ENCODE measurements around the gene PTPRD. TPM values are rescaled to one million over a fixed set of nuclear protein-coding genes. Genes with fewer than 3 reads are reported as not detected.

Gene PTPRD
- total RNA-seq, 1 donor from 2014 or later: 5.7 TPM

DNA sequence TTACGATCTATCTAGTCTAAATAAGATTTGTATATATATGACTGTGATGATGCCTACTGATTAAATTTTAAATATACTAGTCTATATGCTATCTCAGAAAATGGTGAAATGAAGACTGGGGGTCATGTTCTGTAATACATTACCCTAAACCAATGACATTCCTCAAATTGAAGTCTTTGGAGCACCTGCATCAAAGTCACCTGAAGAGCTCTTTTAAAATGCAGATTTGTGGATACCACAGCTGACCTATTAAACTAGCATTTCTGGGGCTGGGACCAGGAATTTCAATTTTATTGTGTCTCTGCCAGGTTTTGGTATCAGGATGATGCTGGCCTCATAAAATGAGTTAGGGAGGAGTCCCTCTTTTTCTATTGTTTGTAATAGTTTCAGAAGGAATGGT lies 2181.3 kb downstream of the PTPRD start:
- DNase-seq (ENCODE audit: low spot score): no peak
- Mint-ChIP-seq H3K4me3 (ENCODE audit: unreplicated experiment) (no peak overlapping the region), H3K4me1 (ENCODE audit: low read depth) (peaks cover 3% of the 10 kb centered on the region), H3K27ac (ENCODE audit: unreplicated experiment) (no peak overlapping the region), H3K36me3 (ENCODE audit: low read depth) (no peaks in the 10 kb centered on the region), H3K27me3 (ENCODE audit: low read depth) (no peaks in the 10 kb centered on the region), H3K9me3 (ENCODE audit: low read depth) (no peaks in the 10 kb centered on the region)
- TF ChIP-seq, protein P1, sequence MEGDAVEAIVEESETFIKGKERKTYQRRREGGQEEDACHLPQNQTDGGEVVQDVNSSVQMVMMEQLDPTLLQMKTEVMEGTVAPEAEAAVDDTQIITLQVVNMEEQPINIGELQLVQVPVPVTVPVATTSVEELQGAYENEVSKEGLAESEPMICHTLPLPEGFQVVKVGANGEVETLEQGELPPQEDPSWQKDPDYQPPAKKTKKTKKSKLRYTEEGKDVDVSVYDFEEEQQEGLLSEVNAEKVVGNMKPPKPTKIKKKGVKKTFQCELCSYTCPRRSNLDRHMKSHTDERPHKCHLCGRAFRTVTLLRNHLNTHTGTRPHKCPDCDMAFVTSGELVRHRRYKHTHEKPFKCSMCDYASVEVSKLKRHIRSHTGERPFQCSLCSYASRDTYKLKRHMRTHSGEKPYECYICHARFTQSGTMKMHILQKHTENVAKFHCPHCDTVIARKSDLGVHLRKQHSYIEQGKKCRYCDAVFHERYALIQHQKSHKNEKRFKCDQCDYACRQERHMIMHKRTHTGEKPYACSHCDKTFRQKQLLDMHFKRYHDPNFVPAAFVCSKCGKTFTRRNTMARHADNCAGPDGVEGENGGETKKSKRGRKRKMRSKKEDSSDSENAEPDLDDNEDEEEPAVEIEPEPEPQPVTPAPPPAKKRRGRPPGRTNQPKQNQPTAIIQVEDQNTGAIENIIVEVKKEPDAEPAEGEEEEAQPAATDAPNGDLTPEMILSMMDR (IDR thresholded peaks at IDR 0.05): no peak

DNA sequence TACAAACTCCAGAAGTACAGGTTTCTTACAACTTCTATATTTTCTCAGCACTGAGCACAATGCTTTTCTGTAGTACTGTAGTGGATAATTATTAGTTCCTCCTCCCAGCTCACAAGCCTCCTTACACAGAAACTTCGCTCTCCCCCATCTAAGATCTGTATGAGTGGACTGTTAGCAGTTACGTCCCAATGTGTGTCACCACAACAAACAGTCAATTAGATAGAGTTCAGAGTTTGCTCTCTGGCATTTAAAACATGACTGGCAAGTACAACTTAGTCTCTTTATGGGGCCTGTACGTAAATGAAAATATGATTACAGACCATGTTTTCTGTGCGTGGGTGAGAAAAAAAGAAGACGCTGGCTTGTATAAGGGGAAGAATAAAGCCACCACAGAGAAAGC lies 2181.9 kb downstream of the PTPRD start:
- no peaks in the 10 kb centered on the region for H3K27me3 Mint-ChIP-seq (ENCODE audit: low read depth)
- H3K36me3 Mint-ChIP-seq (ENCODE audit: low read depth): no peaks in the 10 kb centered on the region
- no peak overlapping the region for H3K27ac Mint-ChIP-seq (ENCODE audit: unreplicated experiment)
- no peak overlapping the region for H3K4me3 Mint-ChIP-seq (ENCODE audit: unreplicated experiment)
- H3K4me1 Mint-ChIP-seq (ENCODE audit: low read depth): peaks cover 3% of the 10 kb centered on the region
- no peak for DNase-seq (ENCODE audit: low spot score)
- H3K9me3 Mint-ChIP-seq (ENCODE audit: low read depth): no peaks in the 10 kb centered on the region
- TF ChIP-seq, protein P1 (IDR thresholded peaks at IDR 0.05): no peak

DNA sequence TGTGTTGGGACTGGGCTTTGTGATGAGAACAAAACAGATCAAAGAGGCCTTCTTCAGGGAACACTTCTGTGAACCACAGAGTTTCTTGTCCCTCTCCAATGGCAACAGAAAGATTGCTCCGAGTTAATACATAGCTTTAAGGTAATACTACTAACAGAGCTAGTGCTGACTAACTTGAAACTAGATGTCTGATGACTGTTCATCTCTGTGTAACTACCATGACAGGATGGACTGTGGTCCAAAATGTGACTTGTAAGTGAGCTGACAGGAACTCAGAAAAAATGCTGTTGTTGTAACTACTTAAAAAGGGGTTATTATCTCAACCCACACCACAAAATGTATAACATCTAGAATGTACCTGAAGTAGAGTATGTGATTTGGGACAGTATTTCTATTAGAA lies 2183.0 kb downstream of the PTPRD start:
- TF ChIP-seq, protein P1 (IDR thresholded peaks at IDR 0.05): no peak
- H3K9me3 Mint-ChIP-seq (ENCODE audit: low read depth): no peaks in the 10 kb centered on the region
- no peak for DNase-seq (ENCODE audit: low spot score)
- peaks cover 3% of the 10 kb centered on the region for H3K4me1 Mint-ChIP-seq (ENCODE audit: low read depth)
- H3K27me3 Mint-ChIP-seq (ENCODE audit: low read depth): no peaks in the 10 kb centered on the region
- H3K36me3 Mint-ChIP-seq (ENCODE audit: low read depth): no peaks in the 10 kb centered on the region
- no peak overlapping the region for H3K4me3 Mint-ChIP-seq (ENCODE audit: unreplicated experiment)
- H3K27ac Mint-ChIP-seq (ENCODE audit: unreplicated experiment): no peak overlapping the region

DNA sequence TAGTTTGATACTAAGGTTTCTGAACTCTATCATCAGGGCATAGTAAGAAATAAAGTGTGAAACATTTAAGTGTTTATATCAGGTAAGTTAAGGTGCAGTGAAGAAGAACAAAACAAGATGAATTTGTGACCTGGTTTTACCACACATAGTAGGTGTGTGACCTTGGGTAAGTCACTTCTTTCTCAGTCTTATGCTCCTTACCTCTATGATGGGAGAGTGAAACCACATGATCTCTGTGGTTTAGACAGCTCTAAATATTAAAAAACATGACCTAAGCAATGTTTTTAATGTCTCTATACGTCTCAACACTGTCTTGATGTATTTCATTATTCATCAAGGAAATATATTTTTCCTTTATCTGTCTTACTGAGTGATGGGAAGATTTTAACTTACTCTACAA lies 2183.6 kb downstream of the PTPRD start:
- peaks cover 3% of the 10 kb centered on the region for H3K4me1 Mint-ChIP-seq (ENCODE audit: low read depth)
- DNase-seq (ENCODE audit: low spot score): no peak
- TF ChIP-seq, protein P1 (IDR thresholded peaks at IDR 0.05): no peak
- H3K4me3 Mint-ChIP-seq (ENCODE audit: unreplicated experiment): no peak overlapping the region
- H3K9me3 Mint-ChIP-seq (ENCODE audit: low read depth): no peaks in the 10 kb centered on the region
- no peak overlapping the region for H3K27ac Mint-ChIP-seq (ENCODE audit: unreplicated experiment)
- H3K36me3 Mint-ChIP-seq (ENCODE audit: low read depth): no peaks in the 10 kb centered on the region
- H3K27me3 Mint-ChIP-seq (ENCODE audit: low read depth): no peaks in the 10 kb centered on the region

DNA sequence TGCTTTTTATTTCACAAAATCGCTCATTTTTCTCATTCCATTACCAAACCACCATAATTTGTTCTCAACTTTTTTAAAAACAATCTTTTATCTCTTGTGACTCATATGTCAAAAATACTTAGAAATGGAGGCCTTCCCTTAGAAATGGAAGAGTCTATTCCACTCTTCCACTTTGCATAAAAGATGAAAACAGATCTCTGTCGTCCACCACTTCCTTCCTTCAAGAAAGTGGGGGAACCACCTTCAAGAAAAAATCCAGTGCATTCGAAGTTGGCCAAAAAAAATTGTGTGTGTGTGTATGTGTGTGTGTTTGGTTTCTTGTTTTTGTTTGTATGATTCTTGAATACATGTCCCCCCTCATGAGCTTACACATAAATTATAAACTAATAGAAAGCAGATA lies 2184.4 kb downstream of the PTPRD start:
- no peak overlapping the region for H3K27ac Mint-ChIP-seq (ENCODE audit: unreplicated experiment)
- H3K36me3 Mint-ChIP-seq (ENCODE audit: low read depth): no peaks in the 10 kb centered on the region
- H3K4me3 Mint-ChIP-seq (ENCODE audit: unreplicated experiment): no peak overlapping the region
- peaks cover 3% of the 10 kb centered on the region for H3K4me1 Mint-ChIP-seq (ENCODE audit: low read depth)
- H3K27me3 Mint-ChIP-seq (ENCODE audit: low read depth): no peaks in the 10 kb centered on the region
- no peak for DNase-seq (ENCODE audit: low spot score)
- TF ChIP-seq, protein P1 (IDR thresholded peaks at IDR 0.05): no peak
- H3K9me3 Mint-ChIP-seq (ENCODE audit: low read depth): no peaks in the 10 kb centered on the region

Measured in chondrocyte (in vitro differentiated cells).